Brain microvascular endothelial cell (primary cell): ENCODE results near the gene IL2RG.
A peak's percentile ranks its signal among the peaks of the same experiment; 100 is the strongest.

ENCODE experiments used
- DNase-seq: peaks from one replicate; pipeline ENCODE4 v3.0.0-alpha.2; 2020
- H3K27ac ChIP-seq: fragments of 250-450 bp; sonication (Bioruptor Pico); 2 replicates; pipeline ENCODE4 v1.5.1; 2020; ENCODE audit warnings: mild to moderate bottlenecking, moderate library complexity
- H3K27me3 ChIP-seq: fragments of 250-450 bp; sonication (Bioruptor Pico); replicated peaks from 2 replicates; pipeline ENCODE4 v1.5.1; 2020; ENCODE audit warnings: mild to moderate bottlenecking
- H3K36me3 ChIP-seq: fragments of 250-450 bp; sonication (Bioruptor Pico); replicated peaks from 2 replicates; pipeline ENCODE4 v1.5.1; 2020; ENCODE audit warnings: mild to moderate bottlenecking
- H3K4me3 ChIP-seq: 2 replicates; pipeline ENCODE4 v1.5.1; 2011; ENCODE audit warnings: low read depth, mild to moderate bottlenecking, control low read depth, low read length, moderate library complexity
- CTCF ChIP-seq: IDR thresholded peaks from 2 replicates; pipeline ENCODE4 v1.5.1; 2011; ENCODE audit warnings: low read depth, mild to moderate bottlenecking, moderate library complexity, low read length, control low read depth, inconsistent platforms; ENCODE audit errors: missing control alignments
- in situ Hi-C: cut with HindIII; loops from 2 replicates; pipeline ENCODE4 v1.10.0; 2017; ENCODE audit warnings: low sequenced_read_pairs, low pct_ligation_motif_present

IL2RG gene

GRCh38 chrX:71098951-71099506 is 12.3 kb downstream of the IL2RG start:
- Histone ChIP-seq H3K27me3 (no peaks in the 10 kb centered on the region), H3K27ac (no peak overlapping the region), H3K36me3 (no peaks in the 10 kb centered on the region), H3K4me3 (no peak overlapping the region)
- DNase-seq = no peak
- TF ChIP-seq CTCF = no peak
- in situ Hi-C loops = no loop called here

GRCh38 chrX:71098302-71098701 is 13.1 kb downstream of the IL2RG start:
- TF ChIP-seq CTCF = peak; percentile 62
- Histone ChIP-seq H3K27ac (no peak overlapping the region), H3K27me3 (no peaks in the 10 kb centered on the region), H3K36me3 (no peaks in the 10 kb centered on the region), H3K4me3 (no peak overlapping the region)
- in situ Hi-C loops = no loop called here
- no peak for DNase-seq

- no peaks in the 10 kb centered on the region for H3K36me3 ChIP-seq
- H3K27me3 ChIP-seq = no peaks in the 10 kb centered on the region
- DNase-seq = no peak
- peak overlapping the region; percentile 61 for H3K4me3 ChIP-seq
- H3K27ac ChIP-seq = no peak overlapping the region
- TF ChIP-seq CTCF = no peak
- in situ Hi-C loops = no loop called here
These were observed 14.7 kb downstream of the IL2RG start for GRCh38 chrX:71096760-71097032.

GRCh38 chrX:71095981-71096759 is 15.2 kb downstream of the IL2RG start:
- peak overlapping the region; percentile 61 for H3K4me3 ChIP-seq
- no peaks in the 10 kb centered on the region for H3K36me3 ChIP-seq
- DNase-seq = no peak
- H3K27ac ChIP-seq = no peak overlapping the region
- no peaks in the 10 kb centered on the region for H3K27me3 ChIP-seq
- in situ Hi-C loops = no loop called here
- no peak for TF ChIP-seq CTCF

- no peak for TF ChIP-seq CTCF
- peak; percentile 83 for DNase-seq
- in situ Hi-C loops = no loop called here
- Histone ChIP-seq H3K27ac (no peak within 1 kb of the TSS), H3K4me3 (peak within 1 kb of the TSS; percentile 61), H3K27me3 (no peaks in the 10 kb centered on the region), H3K36me3 (no peaks in the 10 kb centered on the region)
These were observed 15.8 kb downstream of the IL2RG start, which contains the start of gene FOXO4 for GRCh38 chrX:71095555-71095980. Gene FOXO4, plus strand, starts transcription at chrX:71095851. Its CDS starts 678 bp downstream, at chrX:71096529.
